Naive thymus-derived CD4-positive, alpha-beta T cell (primary cell): ENCODE data around the gene FLT4. TPM values are rescaled to one million over a fixed set of nuclear protein-coding genes. Genes with fewer than 3 reads are reported as not detected.

Experiments used
- ATAC-seq: fragments of 150-1000 bp; cut with Tn5 transposase; 2 replicates; pipeline ENCODE4 v1.10.0; 2021; ENCODE audit warnings: mild to moderate bottlenecking, moderate library complexity
- CTCF ChIA-PET: fragments of 350-600 bp; sonication (Branson Sonifier 250); formaldehyde crosslinking; loops from one replicate; lab custom pipeline; 2021; ENCODE audit warnings: antibody characterized with exemption; lab: Charles Lee
- POLR2A ChIA-PET: fragments of 350-600 bp; sonication (Branson Sonifier 250); formaldehyde crosslinking; loops from one replicate; lab custom pipeline; 2021; ENCODE audit warnings: antibody characterized with exemption, inconsistent platforms; lab: Charles Lee
- DNase-seq, 9 donors: peaks; one replicate each; pipeline versions ENCODE4 v3.0.0 to v3.0.0-alpha.2; 2020 to 2022; ENCODE audit warnings: mixed read lengths in 1 of 9
- H3K27ac ChIP-seq: one replicate; pipeline ENCODE4 v1.7.0; 2013; ENCODE audit warnings: mild to moderate bottlenecking, low read depth, low read length, moderate library complexity
- H3K27me3 ChIP-seq, 2 donors: one replicate each; pipeline ENCODE4 v1.7.0; 2013; ENCODE audit warnings: low read length in 2 of 2, mild to moderate bottlenecking in 2 of 2, moderate library complexity in 2 of 2; ENCODE audit not compliant: control insufficient read depth in 2 of 2, insufficient read depth in 2 of 2
- H3K36me3 ChIP-seq, 3 experiments: 1 replicate in 2 of 3; 2 replicates in 1 of 3; pipeline ENCODE4 v1.7.0; 2013; ENCODE audit warnings: low read length in 3 of 3, mild to moderate bottlenecking in 3 of 3, moderate library complexity in 1 of 3; ENCODE audit not compliant: insufficient read depth in 3 of 3, control insufficient read depth in 2 of 3
- H3K4me1 ChIP-seq, 2 donors: one replicate each; pipeline ENCODE4 v1.7.0; 2013; ENCODE audit warnings: low read length in 2 of 2, mild to moderate bottlenecking in 2 of 2, moderate library complexity in 1 of 2; ENCODE audit not compliant: control insufficient read depth in 2 of 2, insufficient read depth in 2 of 2
- H3K4me3 ChIP-seq: 2 replicates; pipeline ENCODE4 v1.7.0; 2013; ENCODE audit warnings: mild to moderate bottlenecking, low read length
- H3K9me3 ChIP-seq, 3 experiments: 1 replicate in 2 of 3; 2 replicates in 1 of 3; pipeline ENCODE4 v1.7.0; 2013; ENCODE audit warnings: low read length in 3 of 3; ENCODE audit not compliant: control insufficient read depth in 2 of 3
- H3K27ac Mint-ChIP-seq, 9 donors: one replicate each; pipeline ENCODE4 v1.8.0; 2020 to 2022; ENCODE audit warnings: mixed read lengths in 9 of 9, mild to moderate bottlenecking in 8 of 9, moderate library complexity in 5 of 9, inconsistent platforms in 2 of 9
- H3K27me3 Mint-ChIP-seq, 5 donors: one replicate each; pipeline ENCODE4 v1.8.0; 2021 to 2022; ENCODE audit warnings: mixed read lengths in 5 of 5, mild to moderate bottlenecking in 1 of 5
- H3K36me3 Mint-ChIP-seq, 5 donors: one replicate each; pipeline ENCODE4 v1.8.0; 2020 to 2022; ENCODE audit warnings: mixed read lengths in 5 of 5, mild to moderate bottlenecking in 3 of 5, inconsistent platforms in 1 of 5
- H3K4me1 Mint-ChIP-seq, 7 donors: one replicate each; pipeline ENCODE4 v1.8.0; 2020 to 2022; ENCODE audit warnings: mixed read lengths in 7 of 7, mild to moderate bottlenecking in 3 of 7, inconsistent platforms in 1 of 7
- H3K4me3 Mint-ChIP-seq, 10 donors: one replicate each; pipeline ENCODE4 v1.8.0; 2020 to 2022; ENCODE audit warnings: mild to moderate bottlenecking in 10 of 10, mixed read lengths in 10 of 10, moderate library complexity in 6 of 10, inconsistent platforms in 2 of 10
- H3K9me3 Mint-ChIP-seq, 11 donors: one replicate each; pipeline ENCODE4 v1.8.0; 2020 to 2022; ENCODE audit warnings: mixed read lengths in 11 of 11, mild to moderate bottlenecking in 4 of 11, inconsistent platforms in 1 of 11, moderate library complexity in 1 of 11
- intact Hi-C, 2 donors: fragments of 100-400 bp; cut with micrococcal nuclease; formaldehyde crosslinking; loops; one replicate each; pipeline ENCODE4 v1.15.1; 2023
- polyA plus RNA-seq, 2 donors: library from polyadenylated mRNA; unstranded; fragments of 300-500 nt; fragmentation: Illumina TruSeq; gene quantifications; one replicate each; pipeline ENCODE4 v1.2.3, GENCODE V29; 2021
- total RNA-seq, 6 experiments: library from RNA in 5 of 6; stranded (reverse) in 5 of 6; gene quantifications; 1 replicate in 5 of 6; 2 replicates in 1 of 6; pipeline ENCODE4 v1.2.3 and lab custom pipeline; 2021 to 2026

Gene FLT4
- total and polyA plus RNA-seq, 7 experiments from 2014 or later = 0.53 to 6.0 (median 2.3) TPM

DNA sequence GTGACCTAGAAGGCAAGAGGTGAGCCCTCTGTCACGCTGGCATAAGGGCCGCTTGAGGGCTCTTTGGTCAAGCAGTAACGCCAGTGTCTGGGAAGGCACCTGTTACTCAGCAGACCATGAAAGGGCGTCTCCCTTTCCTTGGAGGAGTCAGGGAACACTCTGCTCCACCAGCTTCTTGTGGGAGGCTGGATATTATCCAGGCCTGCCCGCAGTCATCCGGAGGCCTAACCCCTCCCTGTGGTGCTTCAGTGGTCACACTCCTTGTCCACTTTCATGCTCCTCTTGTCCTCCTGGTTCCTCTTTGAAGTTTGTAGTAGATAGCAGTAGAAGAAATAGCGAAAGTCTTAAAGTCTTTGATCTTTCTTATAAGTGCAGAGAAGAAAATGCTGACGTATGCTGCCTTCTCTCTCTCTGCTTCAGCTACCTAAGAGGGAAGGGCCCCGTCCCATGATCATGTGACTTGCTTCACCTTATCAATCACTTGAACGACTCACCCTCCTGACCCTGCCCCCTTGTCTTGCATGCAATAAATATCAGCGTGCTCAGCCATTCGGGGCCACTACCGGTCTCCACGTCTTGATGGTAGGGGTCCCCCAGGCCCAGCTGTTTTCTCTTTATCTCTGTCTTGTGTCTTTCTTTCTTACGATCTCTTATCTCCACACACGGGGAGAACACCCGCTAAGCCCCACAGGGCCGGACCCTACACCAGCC lies 41.4 kb downstream of the FLT4 start:
- intact Hi-C loops = no loop called here
- Mint-ChIP-seq H3K27me3 (no peaks in the 10 kb centered on the region), H3K4me1 (peaks cover 0 to 10% (median 0%) of the 10 kb centered on the region in 7 donors)

DNA sequence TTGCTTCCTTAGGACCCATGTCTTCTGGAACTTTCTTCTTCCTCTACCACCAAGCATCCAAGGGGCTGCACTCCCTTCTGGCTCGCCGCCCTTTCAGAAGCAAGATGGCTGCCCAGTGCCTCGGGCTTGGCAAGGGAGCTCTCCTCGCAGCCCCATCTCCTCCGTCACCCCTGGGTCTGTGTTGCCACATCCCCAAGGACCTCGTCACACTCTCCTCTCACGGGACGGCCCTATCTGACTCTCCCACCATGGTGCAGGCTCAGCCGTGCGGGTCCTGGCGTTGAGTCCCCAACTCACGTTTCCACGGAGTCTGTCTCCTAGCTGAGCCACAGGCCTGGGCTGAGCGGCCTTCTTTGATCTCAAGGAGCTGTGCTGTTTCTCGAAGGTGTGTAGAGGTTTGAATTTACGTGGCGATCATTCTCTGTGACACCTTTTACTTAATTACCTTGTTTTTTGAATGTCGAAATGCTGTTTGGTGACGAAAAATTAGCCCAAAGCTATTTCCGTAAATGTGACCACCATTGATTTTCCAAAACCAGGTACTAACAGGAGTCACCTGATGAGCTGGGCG lies 43.1 kb downstream of the FLT4 start:
- no peak overlapping the region for H3K4me3 Mint-ChIP-seq
- CTCF ChIA-PET = interaction anchor here (0.5 to 0.6 kb wide), 2 partner anchors 57 to 149 kb away, joined by 3 read pairs; no protein-coding TSS in a partner anchor
- Histone ChIP-seq H3K27me3 (no peaks in the 10 kb centered on the region), H3K4me1 (no peaks in the 10 kb centered on the region), H3K4me3 (no peak overlapping the region), H3K9me3 (no peaks in the 10 kb centered on the region), H3K27ac (no peak overlapping the region), H3K36me3 (no peaks in the 10 kb centered on the region)
- POLR2A ChIA-PET = interaction anchor here (0.6 kb wide), 1 partner anchor 15 kb away, joined by 3 read pairs; no protein-coding TSS in a partner anchor
- ATAC-seq (no peak), DNase-seq (no peak)
- intact Hi-C loops = loop anchor here in 1 of 2 donors (1.0 kb wide), 2 partner anchors 81 to 112 kb away; no protein-coding TSS in a partner anchor
- no peaks in the 10 kb centered on the region for H3K36me3 Mint-ChIP-seq
- no peak overlapping the region for H3K27ac Mint-ChIP-seq
- peaks cover 0 to 10% (median 0%) of the 10 kb centered on the region in 7 donors for H3K4me1 Mint-ChIP-seq
- H3K9me3 Mint-ChIP-seq = no peaks in the 10 kb centered on the region
- H3K27me3 Mint-ChIP-seq = no peaks in the 10 kb centered on the region

More for the DNA sequence above, 41.4 kb downstream of the FLT4 start:
- H3K9me3 Mint-ChIP-seq = peaks cover 0 to 2% (median 0%) of the 10 kb centered on the region in 11 donors
- no peak for ATAC-seq
- Histone ChIP-seq H3K27ac (no peak overlapping the region), H3K36me3 (no peaks in the 10 kb centered on the region), H3K27me3 (no peaks in the 10 kb centered on the region), H3K9me3 (no peaks in the 10 kb centered on the region), H3K4me3 (no peak overlapping the region), H3K4me1 (no peaks in the 10 kb centered on the region)
- H3K36me3 Mint-ChIP-seq = no peaks in the 10 kb centered on the region
- ChIA-PET POLR2A (no interaction called here), CTCF (no interaction called here)
- no peak for DNase-seq
- H3K27ac Mint-ChIP-seq = peak overlapping the region in 1 of 9 donors; percentile 11
- no peak overlapping the region for H3K4me3 Mint-ChIP-seq

DNA sequence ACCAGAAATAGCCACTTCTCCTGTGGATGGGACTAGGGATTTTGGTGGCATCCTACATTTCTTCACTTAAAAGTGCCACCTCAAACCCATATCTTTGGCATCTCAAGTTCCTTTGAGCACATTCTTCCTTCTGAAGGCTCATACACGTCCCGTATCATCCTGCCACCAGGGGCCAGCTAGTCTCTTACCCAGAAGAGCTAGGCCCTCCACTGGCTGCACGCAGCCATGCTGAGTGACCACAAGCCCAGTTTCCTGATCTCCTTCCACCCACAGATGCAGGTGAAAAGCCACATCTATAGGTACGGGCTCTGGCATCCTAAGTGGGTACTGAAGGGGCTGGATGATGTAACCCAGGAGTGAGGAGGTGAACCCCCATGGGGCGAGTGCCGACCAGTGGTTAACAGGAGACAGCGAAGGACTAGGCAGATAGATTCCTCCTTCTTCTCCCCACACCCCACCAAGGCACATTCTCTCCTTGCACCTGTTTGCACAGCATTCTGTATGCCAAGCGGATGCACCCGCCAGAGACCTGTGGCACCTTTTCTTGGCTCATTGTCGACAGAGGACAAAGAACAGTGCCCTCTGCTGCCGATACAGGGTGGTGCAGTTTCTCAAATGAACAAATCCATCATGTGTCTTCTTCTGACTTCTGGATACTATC lies 43.7 kb downstream of the FLT4 start:
- no peak overlapping the region for H3K4me3 ChIP-seq
- intact Hi-C loops = loop anchor here in 1 of 2 donors (1.0 kb wide), 2 partner anchors 80 to 113 kb away; no protein-coding TSS in a partner anchor
- H3K36me3 Mint-ChIP-seq = no peaks in the 10 kb centered on the region
- DNase-seq (peak in 8 of 9 donors; percentile 23 to 62 (median 52)), ATAC-seq (peak; percentile 65)
- no peak overlapping the region for H3K27ac Mint-ChIP-seq
- H3K9me3 Mint-ChIP-seq = no peaks in the 10 kb centered on the region
- no peaks in the 10 kb centered on the region for H3K27me3 Mint-ChIP-seq
- ChIA-PET CTCF (no interaction called here), POLR2A (no interaction called here)
- no peaks in the 10 kb centered on the region for H3K4me1 ChIP-seq
- peaks cover 0 to 10% (median 0%) of the 10 kb centered on the region in 7 donors for H3K4me1 Mint-ChIP-seq
- H3K27me3 ChIP-seq = no peaks in the 10 kb centered on the region
- H3K9me3 ChIP-seq = no peaks in the 10 kb centered on the region
- no peaks in the 10 kb centered on the region for H3K36me3 ChIP-seq
- no peak overlapping the region for H3K27ac ChIP-seq
- H3K4me3 Mint-ChIP-seq = no peak overlapping the region

DNA sequence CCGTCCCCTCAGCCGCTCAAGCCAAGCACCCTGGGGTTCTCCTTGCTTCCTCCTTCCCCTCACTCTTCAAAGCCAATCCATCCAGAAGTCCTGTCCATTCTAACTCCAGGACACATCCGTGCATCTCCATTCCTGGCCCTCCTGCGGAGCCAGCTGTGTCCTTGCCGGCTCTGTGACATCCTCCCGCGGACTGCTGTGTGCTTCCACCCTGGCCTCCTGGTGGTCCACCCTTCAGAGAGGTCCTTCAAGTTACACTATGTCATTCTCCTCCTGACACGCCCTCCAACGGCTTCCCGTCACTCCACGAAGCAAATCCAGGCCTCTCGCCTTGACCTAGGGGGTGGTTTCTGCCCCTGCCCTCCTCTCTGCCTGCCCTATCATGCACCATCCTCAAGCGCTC lies 45.1 kb downstream of the FLT4 start:
- no peaks in the 10 kb centered on the region for H3K27me3 Mint-ChIP-seq
- POLR2A ChIA-PET = no interaction called here
- Histone ChIP-seq H3K27ac (no peak overlapping the region), H3K4me1 (no peaks in the 10 kb centered on the region), H3K27me3 (no peaks in the 10 kb centered on the region), H3K4me3 (no peak overlapping the region), H3K9me3 (no peaks in the 10 kb centered on the region), H3K36me3 (no peaks in the 10 kb centered on the region)
- no peaks in the 10 kb centered on the region for H3K36me3 Mint-ChIP-seq
- ATAC-seq = no peak
- DNase-seq = no peak
- CTCF ChIA-PET = no interaction called here
- H3K4me1 Mint-ChIP-seq = peaks cover 0 to 10% (median 0%) of the 10 kb centered on the region in 7 donors
- H3K4me3 Mint-ChIP-seq = no peak overlapping the region
- no peak overlapping the region for H3K27ac Mint-ChIP-seq
- intact Hi-C loops = no loop called here
- no peaks in the 10 kb centered on the region for H3K9me3 Mint-ChIP-seq

DNA sequence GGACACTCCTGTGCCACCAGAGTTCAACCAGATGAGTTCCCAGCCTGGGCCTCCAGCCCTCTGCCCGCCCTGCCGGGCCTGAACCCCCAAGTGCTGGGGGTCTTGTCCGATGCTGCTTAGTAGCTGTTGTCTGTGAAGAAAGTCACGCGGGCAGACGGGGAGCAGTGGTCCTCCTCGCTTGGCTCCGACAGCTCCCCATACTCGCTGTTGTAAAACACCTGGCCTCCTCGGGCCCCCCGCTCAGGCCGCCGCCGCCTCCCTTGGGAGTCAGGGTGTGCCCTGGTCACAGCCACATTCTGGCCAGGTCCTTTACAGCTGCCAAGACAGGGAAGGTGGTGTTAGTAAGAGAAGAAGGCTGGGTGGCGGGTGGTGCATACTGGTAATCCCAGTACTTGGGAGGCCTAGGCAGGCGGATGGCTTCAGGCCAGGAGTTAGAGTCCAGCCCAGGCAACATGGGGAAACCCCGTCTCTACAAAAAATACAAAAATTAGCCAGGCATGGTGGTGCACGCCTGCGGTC lies 46.3 kb downstream of the FLT4 start:
- H3K9me3 Mint-ChIP-seq = no peaks in the 10 kb centered on the region
- POLR2A ChIA-PET = no interaction called here
- peaks cover 0 to 10% (median 0%) of the 10 kb centered on the region in 7 donors for H3K4me1 Mint-ChIP-seq
- no peak overlapping the region for H3K4me3 Mint-ChIP-seq
- H3K27ac Mint-ChIP-seq = no peak overlapping the region
- Histone ChIP-seq H3K4me3 (no peak overlapping the region), H3K27me3 (no peaks in the 10 kb centered on the region), H3K4me1 (no peaks in the 10 kb centered on the region), H3K27ac (no peak overlapping the region), H3K9me3 (no peaks in the 10 kb centered on the region), H3K36me3 (no peaks in the 10 kb centered on the region)
- intact Hi-C loops = no loop called here
- H3K27me3 Mint-ChIP-seq = no peaks in the 10 kb centered on the region
- CTCF ChIA-PET = interaction anchor here (0.9 kb wide), 1 partner anchor 481 kb away, joined by 3 read pairs; no protein-coding TSS in a partner anchor
- H3K36me3 Mint-ChIP-seq = no peaks in the 10 kb centered on the region
- no peak for DNase-seq
- ATAC-seq = no peak

DNA sequence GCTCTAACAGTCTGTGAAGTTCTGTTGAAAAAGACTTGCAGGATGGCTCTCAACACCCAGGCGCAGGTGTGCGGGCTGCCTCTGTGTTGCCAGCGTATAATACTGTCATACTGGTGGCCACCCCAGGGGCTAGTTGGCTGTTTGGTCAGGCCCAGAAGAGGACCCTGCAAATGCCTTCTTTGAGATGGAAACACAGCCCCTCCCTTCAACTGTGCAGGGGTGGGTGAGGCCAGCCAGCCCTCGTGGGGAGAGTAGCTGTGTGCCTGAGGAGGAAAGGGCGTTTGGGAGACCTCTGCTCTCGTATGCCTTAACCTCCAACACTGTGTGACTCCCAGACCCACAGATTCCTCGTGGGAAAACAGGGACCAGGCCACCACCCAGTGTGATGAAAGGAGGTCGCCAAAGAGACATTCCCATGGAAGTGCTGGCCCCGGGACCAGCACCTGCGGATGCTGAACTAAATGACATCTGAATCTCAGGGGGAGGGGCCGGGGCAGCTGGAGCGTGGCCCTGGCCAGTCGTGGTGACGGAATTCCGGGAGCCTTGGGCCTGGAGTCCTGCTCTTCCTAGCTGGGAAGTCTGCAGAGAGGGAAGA lies 46.8 kb downstream of the FLT4 start:
- H3K36me3 Mint-ChIP-seq = no peaks in the 10 kb centered on the region
- no peaks in the 10 kb centered on the region for H3K4me1 ChIP-seq
- ATAC-seq = no peak
- ChIA-PET POLR2A (no interaction called here), CTCF (interaction anchor here (0.6 to 0.9 kb wide), 2 partner anchors 289 to 482 kb away, joined by 3 read pairs; no protein-coding TSS in a partner anchor)
- H3K27ac ChIP-seq = no peak overlapping the region
- no peaks in the 10 kb centered on the region for H3K36me3 ChIP-seq
- intact Hi-C loops = no loop called here
- H3K27ac Mint-ChIP-seq = no peak overlapping the region
- H3K4me3 ChIP-seq = no peak overlapping the region
- no peak overlapping the region for H3K4me3 Mint-ChIP-seq
- no peaks in the 10 kb centered on the region for H3K9me3 Mint-ChIP-seq
- peaks cover 0 to 10% (median 0%) of the 10 kb centered on the region in 7 donors for H3K4me1 Mint-ChIP-seq
- no peaks in the 10 kb centered on the region for H3K27me3 Mint-ChIP-seq
- no peak for DNase-seq
- no peaks in the 10 kb centered on the region for H3K9me3 ChIP-seq
- no peaks in the 10 kb centered on the region for H3K27me3 ChIP-seq
